GM18517 (cell line): ENCODE data around the gene CROT.

Source experiments
- ATAC-seq: cut with Tn5 transposase; IDR thresholded peaks from one replicate; pipeline ENCODE4 v1.9.1; 2021; ENCODE audit warnings: mild to moderate bottlenecking, moderate library complexity; ENCODE audit not compliant: unreplicated experiment

CROT gene

DNA sequence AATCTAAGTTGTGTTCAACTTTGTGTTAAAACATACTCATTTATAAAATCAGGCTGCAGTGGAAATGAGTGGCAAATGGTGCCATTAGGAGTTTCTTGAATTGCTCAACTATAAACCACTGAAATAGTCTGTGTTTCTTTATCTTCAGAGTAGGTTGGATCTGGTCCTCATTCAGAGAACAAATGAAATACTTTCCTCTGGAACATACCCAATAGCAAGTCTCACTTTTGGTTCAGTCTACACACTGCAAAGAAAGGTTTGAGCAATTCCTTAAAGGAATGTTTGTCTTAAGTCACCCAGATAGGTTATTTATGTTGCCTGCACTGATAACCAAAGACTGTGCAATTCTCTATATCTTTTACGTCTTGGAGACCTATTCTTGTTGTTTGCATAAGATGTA lies 67.6 kb downstream of the CROT start:
- no peak for ATAC-seq

DNA sequence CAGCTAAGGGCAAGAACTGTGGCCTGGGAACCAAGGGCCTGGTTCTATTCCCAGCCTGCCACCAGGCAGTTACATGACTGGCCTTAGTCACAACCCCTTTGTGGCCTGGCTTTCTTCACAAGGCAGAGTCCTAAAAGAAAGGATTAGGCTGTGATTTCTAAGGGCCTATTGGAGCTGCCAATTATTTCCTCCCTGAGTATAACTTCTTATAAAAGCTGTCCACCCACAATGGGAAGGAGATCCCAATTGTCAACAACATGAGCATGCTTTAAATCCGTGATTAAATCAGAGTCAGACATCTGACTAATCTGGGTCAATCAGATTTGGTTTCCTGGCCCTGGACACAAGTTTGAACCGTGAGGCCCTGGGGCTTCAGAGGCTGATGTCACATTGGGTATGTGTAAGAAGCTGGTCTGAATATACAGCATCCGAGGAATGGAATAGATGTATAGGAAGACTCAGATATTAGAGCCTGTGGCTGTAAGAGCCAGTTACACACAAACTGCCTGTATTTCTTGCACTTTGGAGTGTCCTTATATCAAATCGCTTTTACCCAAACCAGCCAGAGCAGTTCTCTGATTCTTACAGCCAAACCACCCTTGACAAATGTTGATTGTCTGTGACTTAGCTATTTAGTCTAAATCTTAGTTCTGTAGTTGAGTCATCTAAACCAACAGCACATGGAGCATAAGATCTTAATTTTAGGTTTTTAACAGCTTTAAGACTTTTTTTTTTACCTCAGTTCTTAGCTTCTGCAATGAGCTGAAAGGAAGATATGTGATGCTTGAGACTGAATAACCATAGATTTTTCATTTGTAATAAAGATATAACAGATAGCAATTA lies 68.7 kb downstream of the CROT start:
- ATAC-seq, result no peak

- no peak for ATAC-seq
Observed at GRCh38 chr7:87414794-87415188, 69.3 kb downstream of the CROT start.

DNA sequence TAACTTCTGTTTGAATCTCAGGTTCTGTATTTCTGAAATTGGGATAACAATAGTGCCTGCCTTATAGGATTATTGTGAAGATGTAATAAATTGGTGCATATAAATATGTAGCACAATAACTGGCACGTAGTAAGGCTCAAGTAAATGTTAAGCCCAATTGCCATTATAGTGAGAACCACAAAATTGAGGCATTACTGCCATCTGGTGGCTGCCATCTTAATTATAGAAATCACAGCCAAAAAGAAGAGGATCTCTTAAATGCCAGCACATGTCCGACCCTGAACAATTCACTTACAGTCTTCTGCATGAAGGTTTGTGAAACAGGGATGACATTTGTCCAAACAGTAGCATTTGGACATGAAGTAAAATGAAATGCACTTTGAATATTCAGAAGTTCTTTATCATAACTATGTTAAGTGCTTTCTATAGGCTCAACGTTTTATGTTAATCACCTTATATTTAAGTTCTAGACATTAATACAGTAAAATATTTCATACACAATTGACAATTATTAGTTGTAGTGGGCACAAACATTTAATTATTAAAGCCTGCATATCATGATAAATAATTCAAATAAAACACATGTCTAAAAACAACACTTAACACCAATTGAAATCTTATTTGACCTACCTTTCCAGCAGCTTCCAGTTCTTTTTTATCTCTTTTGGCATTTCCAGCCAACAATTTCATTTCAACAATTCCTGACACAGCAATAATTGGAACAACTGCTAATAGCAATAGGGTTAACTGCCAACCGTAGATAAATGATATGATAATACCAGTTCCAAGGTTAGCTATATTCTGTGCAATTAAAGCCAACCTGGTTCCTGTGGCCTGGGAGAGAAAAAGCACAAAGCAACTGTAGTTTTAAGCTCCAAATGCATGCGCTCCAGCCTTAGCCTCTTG lies 71.5 kb downstream of the CROT start:
- ATAC-seq, result peak; percentile 88

DNA sequence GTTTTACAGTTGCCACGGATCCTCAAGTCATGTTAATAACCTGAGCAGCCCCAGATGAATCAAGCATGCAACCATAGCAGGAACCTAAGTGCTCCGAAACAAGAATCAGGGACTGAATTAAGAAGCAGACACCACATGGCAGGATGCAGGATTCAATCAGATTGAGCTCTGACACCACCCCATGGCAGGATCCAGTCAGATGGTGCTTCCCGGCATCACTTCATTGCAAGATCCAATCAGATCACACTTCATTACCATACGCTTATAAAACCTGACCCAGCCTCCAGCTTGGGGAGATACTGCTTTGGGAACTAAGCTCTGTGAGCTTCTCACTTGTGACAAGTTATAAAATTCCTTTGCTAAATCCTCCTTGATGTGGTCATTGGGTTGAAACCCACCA lies 74.7 kb downstream of the CROT start:
- no peak for ATAC-seq

DNA sequence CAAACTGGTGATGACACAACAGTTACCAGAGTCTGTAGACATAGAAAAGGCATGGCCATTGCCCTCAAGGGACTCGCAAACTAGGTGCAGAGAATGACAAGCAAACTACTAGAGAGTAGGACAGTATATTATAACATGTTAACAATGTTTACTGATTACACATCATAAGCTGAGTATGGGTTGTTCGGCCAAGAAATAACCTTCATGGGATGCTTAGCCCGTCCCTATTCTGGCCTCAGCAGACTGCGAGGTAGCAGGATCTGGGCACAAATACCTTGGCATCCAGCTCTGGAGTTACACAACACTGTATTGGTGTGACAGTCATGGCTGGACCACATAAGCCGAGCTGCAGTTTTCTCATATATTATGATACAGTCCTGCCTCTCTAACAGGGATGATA lies 78.6 kb downstream of the CROT start:
- ATAC-seq, result no peak

DNA sequence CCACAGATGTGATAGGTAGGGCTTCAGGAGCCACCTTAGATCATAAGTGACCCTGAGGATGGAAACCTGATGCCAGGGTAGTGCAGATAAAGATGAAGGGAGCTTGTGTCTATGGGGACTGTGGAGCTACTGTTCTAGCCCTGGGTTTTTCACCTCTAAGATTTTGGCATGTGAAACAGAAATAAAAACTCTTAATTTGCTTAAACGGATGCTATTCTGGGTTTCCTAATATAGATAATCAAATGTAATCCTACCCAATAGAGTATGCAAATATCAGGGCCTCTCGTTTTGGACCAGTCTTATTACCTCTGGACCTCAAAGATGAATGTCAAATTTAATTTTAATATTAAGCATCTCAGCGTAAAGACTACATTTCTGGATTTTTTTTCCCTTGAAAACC lies 80.7 kb downstream of the CROT start:
- ATAC-seq, result peak; percentile 71

- no peak for ATAC-seq
Observed at GRCh38 chr7:87427288-87427687, 81.8 kb downstream of the CROT start.

DNA sequence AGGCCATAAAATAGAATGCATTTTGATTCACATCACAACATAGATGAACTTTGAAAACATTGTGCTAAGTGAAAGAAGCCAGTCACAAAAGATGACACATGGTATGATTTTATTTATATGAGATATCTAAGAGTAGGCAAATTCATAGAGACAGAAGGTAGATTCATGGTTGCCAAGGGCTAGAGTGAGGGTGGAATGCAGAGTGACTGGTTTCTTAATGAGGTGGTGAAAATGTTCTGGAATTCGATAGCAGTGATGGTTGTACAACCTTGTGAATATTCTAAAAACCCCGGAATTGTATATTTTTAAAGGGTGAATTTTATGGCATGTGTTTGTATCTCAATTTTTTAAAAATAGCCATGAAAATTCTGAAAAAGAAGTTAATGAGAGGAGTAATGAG lies 87.1 kb downstream of the CROT start:
- ATAC-seq, result no peak

DNA sequence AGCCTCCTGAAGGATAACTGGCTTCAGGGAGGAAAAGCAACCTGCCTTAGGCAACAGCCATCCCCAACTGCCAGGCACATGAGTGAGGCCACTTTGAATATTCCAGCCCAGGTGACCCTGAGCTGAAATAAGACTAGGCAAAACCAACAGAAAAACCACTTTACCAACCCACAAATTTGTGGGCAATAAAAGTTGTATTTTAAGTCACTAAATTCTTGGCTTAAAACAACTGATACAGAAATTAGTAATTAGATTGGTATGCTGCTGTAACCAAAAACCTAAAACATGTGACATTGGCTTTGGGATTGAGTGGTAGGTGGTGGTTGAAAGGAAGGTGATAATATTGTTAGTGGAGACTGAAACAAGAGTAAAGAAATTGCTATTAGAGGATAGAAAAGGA lies 90.1 kb downstream of the CROT start:
- ATAC-seq, result no peak

GRCh38 chr7:87445897-87446296 lies 100.4 kb downstream of the CROT start:
- peak; percentile 95 for ATAC-seq

DNA sequence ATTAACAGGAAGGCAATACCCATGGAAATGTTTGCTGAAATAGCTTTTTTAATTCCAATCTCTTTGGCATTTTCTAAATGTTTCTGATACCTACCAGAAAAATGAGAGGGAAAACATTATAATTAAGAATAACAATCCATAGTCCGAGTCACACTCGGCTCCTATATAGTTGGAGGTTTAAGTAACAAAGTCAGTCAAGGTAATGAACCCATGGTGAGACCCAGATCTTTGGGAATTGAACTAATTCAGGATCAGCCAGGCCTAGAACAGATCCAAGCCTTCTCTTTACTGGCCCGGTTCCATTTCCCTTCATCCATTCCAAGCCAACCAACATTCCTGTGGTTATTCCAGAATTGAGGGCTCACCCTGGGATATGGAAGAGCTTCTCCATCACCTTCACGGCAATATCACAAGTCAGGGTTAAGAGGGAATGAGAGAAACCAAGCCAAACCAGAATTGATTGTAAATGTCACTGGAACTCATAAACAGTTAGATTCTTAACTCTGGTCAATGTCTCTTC lies 101.7 kb downstream of the CROT start:
- no peak for ATAC-seq

DNA sequence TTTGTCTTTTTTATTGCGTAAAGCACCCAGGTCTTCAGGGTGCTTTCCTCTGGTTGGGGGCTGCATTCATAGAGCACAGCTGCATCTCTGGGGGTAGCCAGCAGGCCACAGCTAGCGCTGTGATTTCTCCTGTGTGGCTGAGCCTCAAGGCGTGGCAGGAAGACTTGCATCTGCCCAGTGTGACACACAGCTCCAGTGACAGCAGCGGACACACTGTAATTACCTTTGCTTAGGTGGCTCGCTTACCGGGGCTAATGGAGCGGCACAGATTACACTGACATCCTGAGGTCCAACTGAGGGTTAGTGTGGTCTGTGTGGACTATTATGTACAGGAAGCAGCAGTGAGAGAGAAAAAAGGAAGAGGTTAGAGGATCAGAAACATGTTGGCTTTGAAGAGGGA lies 102.9 kb downstream of the CROT start:
- ATAC-seq, result no peak
